ENCODE data around the gene GLCE.
A peak's percentile ranks its signal among the peaks of the same experiment; 100 is the strongest.

The GLCE gene

GRCh38 chr15:69160141-69160993 is at the start of gene GLCE:
Gene GLCE (plus strand): TSS chr15:69160635. CDS start chr15:69255807, 95,172 bp downstream.
- DNase-seq: peak; percentile 95

- no peak for DNase-seq
These were observed 46.0 kb upstream of the GLCE start for GRCh38 chr15:69114331-69114928.

GRCh38 chr15:69115031-69115430 is 45.4 kb upstream of the GLCE start:
- DNase-seq: no peak

GRCh38 chr15:69116391-69116790 is 44.0 kb upstream of the GLCE start:
- no peak for DNase-seq

- no peak for DNase-seq
These were observed 43.0 kb upstream of the GLCE start for GRCh38 chr15:69117431-69117871.

GRCh38 chr15:69118089-69118488 is 42.3 kb upstream of the GLCE start:
- no peak for DNase-seq

- no peak for DNase-seq
These were observed 41.4 kb upstream of the GLCE start for GRCh38 chr15:69119001-69119400.

GRCh38 chr15:69119683-69120395 is 40.6 kb upstream of the GLCE start:
- no peak for DNase-seq

GRCh38 chr15:69120732-69121131 is 39.7 kb upstream of the GLCE start:
- no peak for DNase-seq

GRCh38 chr15:69121198-69121828 is 39.1 kb upstream of the GLCE start:
- no peak for DNase-seq

GRCh38 chr15:69125236-69125635 is 35.2 kb upstream of the GLCE start:
- no peak for DNase-seq

- DNase-seq: peak; percentile 10
These were observed 34.4 kb upstream of the GLCE start for GRCh38 chr15:69126054-69126469.

GRCh38 chr15:69127306-69127705 is 33.1 kb upstream of the GLCE start:
- DNase-seq: no peak

- DNase-seq: no peak
These were observed 31.6 kb upstream of the GLCE start for GRCh38 chr15:69128667-69129311.

GRCh38 chr15:69131362-69132220 is 28.8 kb upstream of the GLCE start:
- DNase-seq: no peak

GRCh38 chr15:69132430-69132829 is 28.0 kb upstream of the GLCE start:
- no peak for DNase-seq

GRCh38 chr15:69132977-69133861 is 27.2 kb upstream of the GLCE start:
- no peak for DNase-seq

- DNase-seq: no peak
These were observed 26.4 kb upstream of the GLCE start for GRCh38 chr15:69133862-69134519.

GRCh38 chr15:69134791-69135190 is 25.6 kb upstream of the GLCE start:
- DNase-seq: no peak

- DNase-seq: no peak
These were observed 24.9 kb upstream of the GLCE start for GRCh38 chr15:69135499-69135898.

Data from activated CD4-positive, alpha-beta T cell treated with anti-CD3 and anti-CD28 coated beads, Interleukin-2, Interleukin-6, amounts not matched to agents 100 ng/mL and 50 ng/mL, durations not matched to agents 16 hours and 8 hours (primary cell).